CD1c-positive myeloid dendritic cell (primary cell): ENCODE measurements around the gene OST4.
"Not testable (repeated sequence)": the region's sequence is repeated elsewhere in the genome, so short reads cannot be mapped to it uniquely, and the experiment has no call there.

Experiments used
- DNase-seq: peaks from one replicate; pipeline ENCODE4 v3.0.0-alpha.2; 2016; ENCODE audit errors: extremely low spot score

The OST4 gene

GRCh38 chr2:27079233-27080139, 8.0 kb upstream of the OST4 start:
- DNase-seq, result no peak

GRCh38 chr2:27078267-27079194, 7.1 kb upstream of the OST4 start, which contains the start of gene EMILIN1:
Gene EMILIN1 (plus strand): TSS chr2:27078615. CDS start chr2:27079066, 451 bp downstream.
- no peak for DNase-seq

DNA sequence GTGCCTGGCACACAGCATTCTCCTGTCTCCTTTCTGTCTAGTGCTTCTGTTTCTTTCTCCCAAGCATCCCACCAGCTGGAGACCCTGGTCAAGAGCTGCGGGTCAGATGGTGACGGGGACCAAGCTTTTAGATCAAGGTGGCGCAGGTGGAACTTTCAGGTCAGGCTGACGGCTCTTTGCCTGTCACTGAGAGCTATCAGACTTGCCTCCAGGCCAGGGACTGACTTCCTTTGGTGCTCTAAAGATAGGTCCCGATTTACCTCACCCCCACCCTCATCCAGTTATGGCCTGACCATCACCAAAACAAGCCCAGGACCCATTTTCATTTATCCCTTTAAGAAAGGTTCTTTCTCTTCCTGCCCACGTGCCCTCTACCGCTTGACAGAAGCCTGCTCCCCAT, 5.8 kb upstream of the OST4 start:
- no peak for DNase-seq

DNA sequence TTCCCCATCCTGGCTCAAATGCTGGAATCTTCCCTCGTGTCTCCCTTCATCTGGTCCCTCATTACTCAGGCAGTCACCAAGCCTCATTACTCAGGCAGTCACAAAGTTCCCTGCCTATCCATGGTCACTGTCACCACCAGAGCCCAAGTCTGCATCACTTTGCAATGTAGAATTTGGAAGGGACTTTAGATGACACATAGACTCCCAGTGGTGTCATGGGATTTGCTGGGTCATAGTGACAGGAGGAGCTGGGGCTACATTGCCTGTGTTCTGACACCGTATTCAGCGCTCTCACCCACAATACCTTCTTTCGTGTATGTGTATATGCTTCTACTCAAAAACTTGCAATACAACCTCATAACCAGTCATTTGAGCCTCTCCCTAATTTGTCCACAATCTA, 4.9 kb upstream of the OST4 start:
- DNase-seq, result peak; percentile 27

DNA sequence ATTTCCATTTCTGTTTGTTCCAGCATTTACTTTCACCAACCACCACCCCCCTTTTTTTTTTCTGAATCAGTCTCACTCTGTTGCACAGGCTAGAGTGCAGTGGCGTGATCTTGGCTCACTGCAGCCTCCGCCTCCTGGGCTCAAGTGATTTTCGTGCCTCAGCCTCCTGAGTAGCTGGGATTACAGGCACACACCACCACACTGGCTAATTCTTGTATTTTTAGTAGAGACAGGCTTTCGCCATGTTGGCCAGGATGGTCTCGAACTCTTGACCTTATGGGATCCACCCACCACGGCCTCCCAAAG, 4.1 kb upstream of the OST4 start:
- DNase-seq, result not testable (repeated sequence)

DNA sequence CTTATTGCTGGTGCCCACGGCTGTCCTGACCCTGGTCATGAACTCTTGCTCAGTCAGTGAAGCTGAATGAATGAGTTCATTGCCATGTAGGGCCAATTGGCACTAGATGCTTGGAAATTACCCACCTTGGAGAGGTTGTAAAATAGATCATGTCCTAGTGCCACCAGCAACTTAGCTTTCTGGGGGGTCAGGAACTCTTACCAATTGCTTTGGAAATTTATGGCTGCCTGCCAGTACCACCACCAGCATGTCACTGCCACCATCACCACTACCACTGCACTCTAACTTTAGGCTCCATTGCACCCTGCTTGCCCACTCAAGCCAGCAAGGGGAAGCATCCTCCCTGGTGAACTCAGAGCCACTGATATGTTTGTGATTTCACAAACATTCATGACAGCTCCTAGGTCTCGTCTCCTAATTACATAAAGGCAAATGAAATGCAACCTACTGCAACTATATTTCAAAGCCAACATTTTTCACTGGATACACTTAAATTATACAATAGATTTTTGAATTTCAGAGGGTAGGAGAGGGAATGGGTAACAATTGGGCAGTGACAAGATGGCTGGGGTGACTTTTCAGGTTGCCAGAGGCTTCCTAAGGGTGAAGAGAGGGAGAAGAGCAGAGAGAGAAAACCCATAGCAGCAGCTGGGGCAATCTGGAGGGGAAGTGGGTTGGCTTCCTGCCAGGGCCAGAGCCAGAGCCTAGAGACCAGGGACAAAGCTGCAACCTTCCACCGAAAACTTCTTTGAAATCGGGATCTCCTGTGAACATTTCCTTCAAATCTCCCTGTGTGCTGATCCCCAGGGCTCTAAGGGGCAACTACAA, 3.5 kb upstream of the OST4 start:
- DNase-seq, result peak; percentile 40

DNA sequence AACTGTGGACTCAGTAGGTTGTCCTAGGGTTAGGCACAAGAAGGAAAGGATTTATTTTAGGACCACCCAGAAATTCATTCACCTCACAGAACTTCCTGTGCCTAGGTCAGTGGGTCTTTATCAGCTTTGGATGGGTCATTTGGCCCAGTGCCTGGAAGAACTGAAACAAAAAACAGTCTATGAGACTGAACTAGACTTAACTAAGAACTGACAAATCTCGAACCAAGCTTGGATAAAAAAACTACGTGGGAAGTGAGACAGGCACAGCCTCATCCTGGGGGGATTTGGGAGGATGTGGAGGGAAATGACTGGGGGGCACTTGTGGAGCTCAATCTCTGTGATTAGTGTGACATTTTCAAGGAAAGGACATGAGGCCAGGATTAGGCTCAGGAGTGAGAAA, 2.3 kb upstream of the OST4 start:
- no peak for DNase-seq

DNA sequence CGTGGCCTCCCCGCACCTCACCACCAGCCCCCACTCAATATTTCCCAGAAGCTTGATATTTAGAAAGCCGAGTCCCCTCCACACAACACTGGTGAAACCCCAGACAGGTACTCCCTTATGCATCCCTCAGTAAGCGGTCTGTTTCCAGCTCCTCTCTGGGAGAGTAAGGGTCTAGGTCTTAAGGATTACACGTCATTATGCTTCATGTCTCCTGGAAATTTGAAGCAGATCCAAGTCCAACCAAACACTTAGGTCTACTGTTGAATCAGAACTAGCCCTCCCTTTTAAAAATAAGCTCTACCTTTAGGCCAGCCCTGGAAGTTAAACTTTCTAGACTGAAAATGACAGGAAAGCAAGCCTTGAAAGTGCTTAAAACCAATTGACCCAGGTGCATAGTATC, 1.5 kb upstream of the OST4 start:
- DNase-seq, result no peak

GRCh38 chr2:27071990-27072830, 756 bp upstream of the OST4 start:
- DNase-seq, result no peak

GRCh38 chr2:27070653-27071276, 689 bp downstream of the OST4 start:
- DNase-seq, result no peak

DNA sequence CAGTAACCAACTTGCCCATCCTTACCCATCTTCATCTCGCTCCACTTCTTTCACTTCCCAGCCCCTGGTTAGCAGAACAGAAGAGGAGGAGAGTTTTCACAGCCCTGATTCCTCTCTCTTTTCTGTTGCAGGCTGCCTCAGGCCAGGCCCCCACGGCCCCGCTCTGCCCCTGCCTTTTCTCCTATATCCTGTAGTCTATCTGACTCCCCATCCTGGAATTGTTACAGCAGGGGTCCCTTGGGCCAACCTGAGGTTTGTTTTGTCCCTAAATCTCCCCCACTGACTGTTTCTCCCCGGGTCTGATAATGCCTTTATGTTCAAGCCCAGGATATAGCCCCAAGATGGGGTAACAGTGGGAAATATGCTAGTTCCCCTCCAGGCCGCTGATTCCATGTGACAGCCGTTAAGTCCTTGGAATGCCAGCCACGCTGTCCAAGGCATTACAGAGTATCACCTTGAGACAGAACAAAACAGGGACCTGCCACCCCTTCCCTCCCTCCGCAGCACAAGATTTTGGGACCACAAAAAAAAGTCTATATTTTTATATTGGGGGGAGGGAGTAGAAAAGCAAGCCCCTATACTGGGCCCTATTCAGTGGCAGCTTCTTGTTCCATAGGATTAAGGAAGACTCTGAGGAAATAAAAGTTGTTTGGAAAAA, 1.4 kb downstream of the OST4 start:
- DNase-seq, result no peak

GRCh38 chr2:27069436-27069835, 2.0 kb downstream of the OST4 start:
- DNase-seq, result no peak

DNA sequence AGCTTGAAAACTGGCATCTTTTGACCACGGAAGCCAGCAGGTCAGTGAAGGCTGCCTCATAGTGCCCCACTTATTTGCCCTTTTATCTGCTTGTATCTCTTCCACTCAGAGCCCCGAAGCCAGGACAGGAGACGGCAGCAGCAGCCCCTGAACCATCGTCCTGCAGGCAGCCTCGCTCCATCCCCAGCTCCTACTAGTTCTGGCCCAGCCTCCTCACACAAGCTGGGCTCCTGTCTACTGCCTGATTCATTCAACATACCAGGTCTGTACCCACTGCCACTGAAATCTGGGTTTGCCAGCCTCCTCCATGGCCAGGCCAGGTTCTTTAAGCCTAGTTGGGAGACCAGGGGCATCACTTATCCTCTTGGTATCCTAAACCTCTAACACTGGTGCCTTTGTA, 4.1 kb downstream of the OST4 start:
- DNase-seq, result no peak

- DNase-seq, result no peak
Observed at GRCh38 chr2:27065128-27065527, 6.3 kb downstream of the OST4 start.

- DNase-seq, result no peak
Observed at GRCh38 chr2:27060323-27060722, 11.1 kb downstream of the OST4 start.

GRCh38 chr2:27059141-27059820, 12.2 kb downstream of the OST4 start:
- DNase-seq, result no peak

DNA sequence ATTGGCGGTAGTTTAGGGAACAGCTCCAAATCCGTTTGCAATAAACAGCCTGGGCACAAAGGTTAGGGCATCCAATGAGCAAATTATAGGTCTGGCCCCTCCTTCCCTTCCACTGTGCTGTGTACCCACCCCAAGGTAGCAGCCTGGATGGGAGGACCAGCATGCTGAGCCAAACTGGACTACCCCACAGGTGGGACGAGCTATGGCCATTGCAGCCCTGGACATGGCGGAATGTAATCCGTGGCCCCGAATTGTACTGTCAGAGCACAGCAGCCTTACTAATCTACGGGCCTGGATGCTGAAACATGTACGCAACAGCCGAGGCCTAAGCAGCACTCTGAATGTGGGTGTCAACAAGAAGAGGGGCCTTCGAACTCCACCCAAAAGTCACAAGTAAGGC, 13.2 kb downstream of the OST4 start:
- DNase-seq, result no peak

DNA sequence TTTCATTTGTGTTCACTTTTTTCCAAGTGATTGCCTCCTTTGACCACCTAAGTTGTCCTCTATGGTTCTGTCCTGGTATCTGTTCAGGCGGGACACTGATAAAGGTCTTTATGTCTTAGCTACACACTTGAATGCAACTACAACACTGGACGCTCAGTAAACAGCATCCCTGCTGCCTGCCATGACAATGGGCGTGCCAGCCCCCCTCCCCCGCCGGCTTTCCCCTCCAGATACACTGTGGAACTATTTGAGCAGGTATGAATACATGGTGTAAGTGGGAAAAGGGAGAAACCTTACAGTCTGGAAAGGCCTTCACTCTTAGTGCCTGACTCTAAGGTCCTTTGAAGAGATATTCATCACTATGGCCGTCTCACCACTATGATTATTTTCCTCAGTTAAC, 14.3 kb downstream of the OST4 start:
- DNase-seq, result no peak

DNA sequence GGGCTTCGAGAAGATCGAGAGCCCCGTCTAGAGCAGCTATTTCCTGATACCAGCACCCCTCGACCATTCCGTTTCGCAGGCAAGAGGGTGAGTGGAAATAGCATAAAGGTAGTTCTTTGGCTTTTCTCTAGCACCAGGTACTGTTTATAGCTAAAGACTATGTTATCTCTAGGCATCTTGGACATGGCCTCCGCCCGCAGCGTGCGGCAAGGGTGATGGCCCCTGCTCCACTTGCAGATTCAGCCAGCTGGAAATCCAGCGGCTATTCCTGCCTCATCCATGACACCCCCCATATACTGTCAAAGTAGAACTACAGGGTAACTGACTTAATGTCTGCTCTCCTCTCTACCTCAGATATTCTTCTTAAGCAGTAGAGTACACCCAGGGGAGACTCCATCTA, 16.7 kb downstream of the OST4 start:
- DNase-seq, result no peak
